Measurements from ENCODE around the gene TMEM243.

TMEM243 gene

GRCh38 chr7:87216701-87217508 lies 2.6 kb downstream of the TMEM243 start:
- TF ChIP-seq CTCF (IDR thresholded peaks at IDR 0.05) = no peak

- TF ChIP-seq CTCF (IDR thresholded peaks at IDR 0.05) = no peak
Measured at GRCh38 chr7:87215046-87215445, 4.5 kb downstream of the TMEM243 start.

DNA sequence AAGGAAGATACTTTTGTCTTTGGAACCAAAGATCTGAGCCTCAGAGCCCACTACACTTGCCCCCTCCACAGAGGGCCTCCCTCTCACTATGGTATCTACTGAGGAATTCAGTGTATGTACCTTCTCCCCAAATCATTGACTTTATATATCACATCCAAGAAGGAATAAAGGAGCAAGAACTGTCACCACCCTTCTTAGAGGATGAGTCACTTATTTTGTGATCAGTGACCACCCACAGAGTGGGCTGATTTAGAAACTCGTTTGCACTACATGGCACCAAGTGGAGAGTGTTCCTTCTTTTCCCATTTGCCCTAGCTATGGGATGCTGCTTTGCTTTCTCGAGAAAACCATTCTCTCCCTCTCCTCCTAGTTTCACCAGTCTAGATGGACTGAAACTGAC lies 5.7 kb downstream of the TMEM243 start:
- TF ChIP-seq CTCF (IDR thresholded peaks at IDR 0.05) = no peak

GRCh38 chr7:87213252-87213651 lies 6.3 kb downstream of the TMEM243 start:
- TF ChIP-seq CTCF (IDR thresholded peaks at IDR 0.05) = no peak

GRCh38 chr7:87212498-87212897 lies 7.0 kb downstream of the TMEM243 start:
- no peak for TF ChIP-seq CTCF (IDR thresholded peaks at IDR 0.05)

- no peak for TF ChIP-seq CTCF (IDR thresholded peaks at IDR 0.05)
Measured at GRCh38 chr7:87210506-87210905, 9.0 kb downstream of the TMEM243 start.

DNA sequence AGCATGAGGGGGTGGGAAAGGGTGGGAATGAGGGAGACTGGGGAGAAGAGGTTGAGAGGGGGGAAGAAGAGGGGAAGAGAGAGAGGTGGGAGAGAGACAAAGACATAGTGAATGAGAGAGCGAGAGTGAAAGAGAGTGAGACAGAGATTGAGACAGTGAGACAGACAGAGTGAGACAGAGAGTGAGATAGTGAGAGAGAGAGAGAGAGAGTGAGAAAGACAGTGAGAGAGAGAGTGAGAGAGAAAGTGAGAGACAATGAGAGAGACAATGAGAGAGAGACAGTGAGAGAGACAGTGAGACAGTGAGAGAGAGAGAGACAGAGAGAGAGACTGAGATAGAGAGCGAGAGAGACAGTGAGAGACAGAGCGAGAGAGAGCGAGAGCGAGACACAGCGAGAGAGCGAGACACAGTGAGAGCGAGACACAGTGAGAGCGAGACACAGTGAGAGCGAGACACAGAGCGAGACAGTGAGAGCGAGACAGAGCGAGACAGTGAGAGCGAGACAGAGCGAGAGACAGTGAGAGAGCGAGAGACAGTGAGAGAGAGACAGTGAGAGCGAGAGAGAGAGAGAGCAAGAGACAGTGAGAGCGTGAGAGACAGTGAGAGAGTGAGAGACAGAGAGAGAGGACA lies 10.1 kb downstream of the TMEM243 start:
- no peak for TF ChIP-seq CTCF (IDR thresholded peaks at IDR 0.05)

Measured in LNCAP (cell line).